Measurements from ENCODE around the gene SH3D19. TPM values are rescaled to one million over a fixed set of nuclear protein-coding genes. Genes with fewer than 3 reads are reported as not detected.

SH3D19 gene
- total RNA-seq, 2 experiments from 2014 or later, result not detected

- no peak overlapping the region for H3K4me3 ChIP-seq (ENCODE audit: low read depth, low read length, poor library complexity, severe bottlenecking)
- no peak overlapping the region for H3K27ac ChIP-seq (ENCODE audit: low read depth, low read length, poor library complexity, severe bottlenecking)
- H3K36me3 ChIP-seq (ENCODE audit: insufficient read depth, low read length), result no peaks in the 10 kb centered on the region
- no peak for DNase-seq (ENCODE audit: low spot score)
- no peak overlapping the region for H2AFZ ChIP-seq (ENCODE audit: low read length)
- TF ChIP-seq CTCF (conservative IDR thresholded peaks at IDR 0.05; ENCODE audit: low read length), result no peak
- TF ChIP-seq EZH2phosphoT487 (IDR thresholded peaks at IDR 0.05; ENCODE audit: borderline replicate concordance, low read depth, low read length), result no peak
- H3K9me2 ChIP-seq (ENCODE audit: insufficient read depth, low read length), result no peaks in the 10 kb centered on the region
- H3K4me2 ChIP-seq (ENCODE audit: low read length), result no peak overlapping the region
- no peaks in the 10 kb centered on the region for H3K4me1 ChIP-seq (ENCODE audit: insufficient read depth, low read length, poor library complexity, severe bottlenecking)
- H3K9me3 ChIP-seq (ENCODE audit: low read length), result no peaks in the 10 kb centered on the region
- H3K79me2 ChIP-seq (ENCODE audit: insufficient read depth, low read depth, low read length), result no peaks in the 10 kb centered on the region
- no peaks in the 10 kb centered on the region for H4K20me1 ChIP-seq (ENCODE audit: insufficient read depth, low read length)
- no TSS peak for BruUV-seq (replicated peaks)
- intact Hi-C loops (cut with micrococcal nuclease; ENCODE audit: unreplicated experiment), result no loop called here
- ChIA-PET CTCF (ENCODE audit: unreplicated experiment) (no interaction called here), POLR2A (interaction anchor here (0.6 kb wide), 1 partner anchor 10 kb away, joined by 4 read pairs; no protein-coding TSS in a partner anchor)
Measured at GRCh38 chr4:151198748-151199147, 126.7 kb downstream of the SH3D19 start.

- no peak for TF ChIP-seq EZH2phosphoT487 (IDR thresholded peaks at IDR 0.05; ENCODE audit: borderline replicate concordance, low read depth, low read length)
- TF ChIP-seq CTCF (conservative IDR thresholded peaks at IDR 0.05; ENCODE audit: low read length), result no peak
Measured at GRCh38 chr4:151197247-151197646, 128.2 kb downstream of the SH3D19 start.

GRCh38 chr4:151195801-151196200, 129.6 kb downstream of the SH3D19 start:
- no peak for DNase-seq (ENCODE audit: low spot score)
- ChIA-PET POLR2A (interaction anchor here (0.6 to 0.7 kb wide), 2 partner anchors 90 to 1041 kb away, joined by 3 to 10 read pairs; no protein-coding TSS in a partner anchor), CTCF (ENCODE audit: unreplicated experiment) (no interaction called here)
- TF ChIP-seq CTCF (conservative IDR thresholded peaks at IDR 0.05; ENCODE audit: low read length), result no peak
- no peak for TF ChIP-seq EZH2phosphoT487 (IDR thresholded peaks at IDR 0.05; ENCODE audit: borderline replicate concordance, low read depth, low read length)
- Histone ChIP-seq H3K4me3 (ENCODE audit: low read depth, low read length, poor library complexity, severe bottlenecking) (no peak overlapping the region), H3K4me2 (ENCODE audit: low read length) (no peak overlapping the region), H3K36me3 (ENCODE audit: insufficient read depth, low read length) (no peaks in the 10 kb centered on the region), H4K20me1 (ENCODE audit: insufficient read depth, low read length) (no peaks in the 10 kb centered on the region), H3K9me2 (ENCODE audit: insufficient read depth, low read length) (no peaks in the 10 kb centered on the region), H3K9me3 (ENCODE audit: low read length) (no peaks in the 10 kb centered on the region), H3K27ac (ENCODE audit: low read depth, low read length, poor library complexity, severe bottlenecking) (no peak overlapping the region), H2AFZ (ENCODE audit: low read length) (no peak overlapping the region), H3K79me2 (ENCODE audit: insufficient read depth, low read depth, low read length) (no peaks in the 10 kb centered on the region), H3K4me1 (ENCODE audit: insufficient read depth, low read length, poor library complexity, severe bottlenecking) (no peaks in the 10 kb centered on the region)
- no TSS peak for BruUV-seq (replicated peaks)
- intact Hi-C loops (cut with micrococcal nuclease; ENCODE audit: unreplicated experiment), result no loop called here

More at GRCh38 chr4:151197247-151197646, 128.2 kb downstream of the SH3D19 start:
- no peaks in the 10 kb centered on the region for H3K79me2 ChIP-seq (ENCODE audit: insufficient read depth, low read depth, low read length)
- CTCF ChIA-PET (ENCODE audit: unreplicated experiment), result no interaction called here
- no peak overlapping the region for H3K4me2 ChIP-seq (ENCODE audit: low read length)
- DNase-seq (ENCODE audit: low spot score), result no peak
- no peaks in the 10 kb centered on the region for H3K36me3 ChIP-seq (ENCODE audit: insufficient read depth, low read length)
- no peaks in the 10 kb centered on the region for H3K4me1 ChIP-seq (ENCODE audit: insufficient read depth, low read length, poor library complexity, severe bottlenecking)
- POLR2A ChIA-PET, result interaction anchor here (0.9 kb wide), 1 partner anchor 23 kb away, joined by 4 read pairs; no protein-coding TSS in a partner anchor
- no peak overlapping the region for H3K27ac ChIP-seq (ENCODE audit: low read depth, low read length, poor library complexity, severe bottlenecking)
- no peaks in the 10 kb centered on the region for H3K9me3 ChIP-seq (ENCODE audit: low read length)
- H3K4me3 ChIP-seq (ENCODE audit: low read depth, low read length, poor library complexity, severe bottlenecking), result no peak overlapping the region
- no TSS peak for BruUV-seq (replicated peaks)
- H4K20me1 ChIP-seq (ENCODE audit: insufficient read depth, low read length), result no peaks in the 10 kb centered on the region
- intact Hi-C loops (cut with micrococcal nuclease; ENCODE audit: unreplicated experiment), result no loop called here
- H3K9me2 ChIP-seq (ENCODE audit: insufficient read depth, low read length), result no peaks in the 10 kb centered on the region
- H2AFZ ChIP-seq (ENCODE audit: low read length), result no peak overlapping the region

All from OCI-LY7 (cell line).